ENCODE measurements around the gene KLHDC2. TPM values are rescaled to one million over a fixed set of nuclear protein-coding genes. Genes with fewer than 3 reads are reported as not detected.
"Not testable (repeated sequence)": the region's sequence is repeated elsewhere in the genome, so short reads cannot be mapped to it uniquely, and the experiment has no call there.

Gene KLHDC2
- total RNA-seq, 1 experiment from 2014 or later: 42.4 TPM

DNA sequence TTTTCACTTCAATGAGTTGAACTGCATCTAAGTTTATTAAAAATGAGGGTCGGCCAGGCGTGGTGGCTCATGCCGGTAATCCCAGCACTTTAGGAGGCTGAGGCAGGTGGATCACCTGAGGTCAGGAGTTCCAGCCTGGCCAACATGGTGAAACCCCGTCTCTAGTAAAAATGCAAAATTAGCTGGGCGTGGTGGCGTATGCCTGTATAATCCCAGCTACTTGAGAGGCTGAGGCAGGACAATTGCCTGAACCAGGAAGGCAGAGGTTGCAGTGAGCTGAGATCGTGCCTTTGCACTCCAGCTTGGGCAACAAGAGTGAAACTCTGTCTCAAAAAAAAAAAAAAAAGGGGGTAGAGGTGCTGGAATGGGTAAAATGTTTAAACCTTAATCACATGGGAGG lies 13.1 kb downstream of the KLHDC2 start:
- not testable (repeated sequence) for DNase-seq (ENCODE audit: low spot score)

DNA sequence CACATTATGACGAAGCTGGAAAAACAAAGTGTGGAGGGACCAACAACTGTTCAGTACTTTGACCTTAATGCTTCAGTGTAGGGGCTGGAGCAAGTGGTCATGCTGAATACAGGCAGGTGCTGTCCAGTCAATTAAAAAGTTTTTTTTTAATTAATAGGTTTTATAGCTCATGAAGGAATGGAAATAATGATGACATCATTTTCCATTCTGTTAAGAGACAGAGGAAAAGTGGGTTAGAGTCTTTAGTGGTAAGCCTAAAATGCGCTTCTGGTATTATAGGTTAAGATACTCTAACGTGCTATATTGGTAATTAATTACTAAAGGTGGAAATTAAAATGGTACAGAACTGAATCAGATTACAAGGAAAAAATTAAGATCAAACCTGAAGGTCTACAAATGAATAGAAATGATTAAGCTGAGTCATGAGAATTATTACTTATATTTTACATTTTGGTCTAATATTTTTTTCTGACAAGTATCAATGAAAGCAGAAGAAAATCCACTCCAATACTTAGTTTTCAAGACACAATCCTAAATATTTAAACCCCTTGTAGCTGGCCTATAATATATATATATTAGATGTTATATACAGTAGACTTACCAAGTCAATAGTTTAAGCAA lies 15.6 kb downstream of the KLHDC2 start:
- no peak for DNase-seq (ENCODE audit: low spot score)

DNA sequence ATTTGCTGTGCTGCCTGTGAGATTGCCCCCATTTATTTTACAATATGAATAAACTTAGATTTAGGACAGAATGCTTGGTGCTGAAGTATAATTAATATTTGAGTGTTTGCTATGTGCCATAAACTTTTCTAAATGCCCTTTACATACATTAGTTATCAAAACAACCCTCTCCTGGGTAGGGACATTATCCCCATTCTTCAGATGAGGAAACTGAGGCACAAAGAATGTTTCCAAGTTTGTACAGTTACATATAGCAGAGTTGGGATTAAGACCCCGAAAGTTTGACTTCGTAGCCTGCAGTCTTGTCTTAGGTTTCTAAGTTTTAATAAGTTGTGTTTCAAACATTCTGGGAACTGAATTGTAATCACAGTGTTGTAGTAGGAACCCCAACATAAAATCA lies 18.4 kb downstream of the KLHDC2 start:
- DNase-seq (ENCODE audit: low spot score): no peak

DNA sequence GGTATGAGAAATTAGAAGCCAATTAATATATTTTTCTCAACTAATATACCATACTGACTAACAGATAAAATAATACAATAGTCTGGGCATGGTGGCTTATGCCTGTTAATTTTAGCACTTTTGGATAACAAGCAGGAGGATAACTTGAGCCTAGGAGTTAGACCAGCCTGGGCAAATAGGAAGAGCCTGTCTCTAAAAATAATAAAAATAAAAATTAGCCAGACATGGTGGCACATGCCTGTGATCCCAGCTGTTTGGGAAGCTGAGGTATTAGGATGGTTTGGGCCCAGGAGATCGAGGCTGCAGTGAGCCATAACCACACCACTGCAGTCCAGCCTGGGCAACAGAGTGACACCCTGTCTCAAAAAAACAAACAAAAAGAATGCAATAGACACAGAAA lies 24.7 kb downstream of the KLHDC2 start:
- DNase-seq (ENCODE audit: low spot score): no peak

DNA sequence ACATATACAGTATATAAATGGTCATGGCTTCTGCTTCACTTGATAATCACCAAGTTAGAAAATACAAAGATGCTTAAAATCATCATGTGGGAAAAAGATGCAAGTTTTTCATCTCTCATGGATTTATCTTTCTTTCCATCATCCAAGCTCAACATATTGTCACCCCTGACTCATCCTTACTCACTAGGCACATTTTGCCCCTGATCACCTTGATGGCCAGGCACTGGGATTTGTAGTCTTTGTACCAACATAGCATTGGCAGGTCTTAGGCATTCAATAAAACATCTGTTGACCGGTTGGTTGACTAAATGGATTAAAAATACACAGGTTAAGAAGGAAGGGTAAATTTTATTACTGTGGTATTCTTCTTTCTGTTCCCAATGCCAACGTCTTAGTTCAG lies 28.1 kb downstream of the KLHDC2 start:
- DNase-seq (ENCODE audit: low spot score): no peak

DNA sequence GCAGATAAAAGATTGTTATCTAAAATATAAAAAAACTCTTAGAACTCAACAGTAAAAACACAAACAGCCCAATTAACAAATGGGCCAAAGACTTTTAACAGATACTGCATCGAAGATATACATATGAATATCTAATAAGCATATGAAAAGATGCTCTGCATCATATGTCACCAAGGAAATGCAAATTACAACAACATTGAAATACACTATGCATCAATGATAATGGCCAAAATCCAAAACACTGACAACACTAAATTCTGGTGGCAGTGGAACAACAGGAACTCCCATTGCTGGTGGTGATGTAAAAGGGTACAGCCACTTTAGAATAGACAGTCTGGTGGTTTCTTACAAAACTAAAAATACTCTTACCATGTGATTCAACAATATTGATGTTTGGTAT lies 40.8 kb downstream of the KLHDC2 start:
- DNase-seq (ENCODE audit: low spot score): no peak

DNA sequence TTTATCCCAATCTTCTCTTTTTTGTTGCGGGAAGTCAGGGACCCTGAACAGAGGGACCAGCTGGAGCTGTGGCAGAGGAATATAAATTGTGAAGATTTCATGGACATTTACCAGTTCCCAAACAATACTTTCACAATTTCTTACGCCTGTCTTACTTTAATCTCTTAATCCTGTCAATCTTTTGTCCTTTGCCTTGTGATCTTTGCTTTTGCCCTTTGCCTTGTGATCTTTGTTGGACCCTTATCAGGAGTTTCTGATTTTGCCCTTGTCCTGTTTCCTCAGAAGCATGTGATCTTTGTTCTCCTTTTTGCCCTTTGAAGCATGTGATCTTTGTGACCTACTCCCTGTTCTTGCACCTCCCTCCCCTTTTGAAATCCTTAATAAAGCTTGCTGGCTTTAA lies 48.2 kb downstream of the KLHDC2 start:
- not testable (repeated sequence) for DNase-seq (ENCODE audit: low spot score)

DNA sequence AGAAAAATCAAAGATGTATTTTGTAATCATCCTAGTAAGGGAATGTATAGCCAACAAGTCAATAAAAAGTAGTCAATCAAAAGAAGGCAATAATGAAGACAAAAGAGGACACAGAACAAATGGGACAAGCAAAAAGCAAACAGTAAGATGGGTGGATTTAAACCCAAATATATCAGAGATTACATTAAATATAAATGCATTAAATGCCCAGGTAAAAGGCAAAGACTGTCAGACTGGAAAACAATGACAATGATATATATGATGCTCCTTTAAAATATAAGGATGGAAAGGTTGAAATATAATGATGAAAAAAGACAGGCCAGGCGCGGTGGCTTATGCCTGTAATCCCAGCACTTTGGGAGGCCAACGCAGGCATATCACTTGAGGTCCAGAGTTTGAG lies 48.9 kb downstream of the KLHDC2 start:
- no peak for DNase-seq (ENCODE audit: low spot score)

DNA sequence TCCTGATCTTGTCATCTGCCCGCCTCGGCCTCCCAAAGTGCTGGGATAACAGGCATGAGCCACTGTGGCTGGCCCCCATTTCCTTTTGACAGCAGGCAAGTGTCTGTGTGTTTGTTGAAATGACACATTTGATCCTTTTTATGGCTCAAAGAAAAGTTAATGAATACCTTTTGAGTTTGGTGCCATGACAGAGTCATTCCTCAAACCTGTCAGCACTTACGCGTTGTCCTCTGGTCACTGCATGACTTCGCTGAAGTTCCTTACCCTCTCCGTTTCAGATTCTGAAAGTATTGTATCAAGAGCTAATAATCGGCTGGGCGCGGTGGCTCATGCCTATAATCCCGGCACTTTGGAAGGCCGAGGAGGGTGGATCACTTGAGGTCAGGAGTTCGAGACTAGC lies 52.2 kb downstream of the KLHDC2 start:
- DNase-seq (ENCODE audit: low spot score): no peak

DNA sequence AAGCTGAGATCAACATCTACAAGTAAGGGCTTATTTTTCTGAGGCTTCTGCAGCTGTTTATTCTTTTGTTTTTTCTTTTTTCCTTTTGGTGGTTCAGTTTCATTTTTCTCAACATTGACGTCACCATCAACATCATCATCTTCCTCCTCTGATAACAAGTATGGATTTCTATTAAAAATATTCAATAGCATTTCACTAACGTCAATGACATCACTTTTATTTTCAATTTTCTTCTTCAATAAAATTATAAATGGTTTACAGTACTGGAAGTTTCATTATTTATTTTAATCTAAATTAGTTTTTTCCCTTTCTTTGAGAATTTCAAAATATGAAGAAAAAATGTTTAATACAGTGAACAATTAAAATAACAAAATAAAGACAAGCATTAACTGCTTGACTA lies 60.7 kb downstream of the KLHDC2 start:
- DNase-seq (ENCODE audit: low spot score): no peak

Other genes starting within 250 kb of the KLHDC2 start
- gene RPS29, start 181.8 kb upstream of the KLHDC2 start, total RNA-seq (2014; rRNA removed; shearing (Covaris generic)): 6,941 and 8,566 TPM in 2 replicates
- gene LRR1, start 169.2 kb upstream of the KLHDC2 start, total RNA-seq (2014; rRNA removed; shearing (Covaris generic)): 34.7 and 53.2 TPM in 2 replicates
- 316 and 358 TPM in 2 replicates for gene RPL36AL, start 147.5 kb upstream of the KLHDC2 start, total RNA-seq (2014; rRNA removed; shearing (Covaris generic))
- 63.2 and 67.8 TPM in 2 replicates for gene MGAT2, start 147.4 kb upstream of the KLHDC2 start, total RNA-seq (2014; rRNA removed; shearing (Covaris generic))
- 13.3 and 15.1 TPM in 2 replicates for gene DNAAF2, start 132.9 kb upstream of the KLHDC2 start, total RNA-seq (2014; rRNA removed; shearing (Covaris generic))
- 32.5 and 52.2 TPM in 2 replicates for gene POLE2, start 79.9 kb upstream of the KLHDC2 start, total RNA-seq (2014; rRNA removed; shearing (Covaris generic))
- 0.46 and 1.4 TPM in 2 replicates for gene KLHDC1, start 75.0 kb upstream of the KLHDC2 start, total RNA-seq (2014; rRNA removed; shearing (Covaris generic))
- gene NEMF, start 84.6 kb downstream of the KLHDC2 start, total RNA-seq (2014; rRNA removed; shearing (Covaris generic)): 30.3 and 31.7 TPM in 2 replicates
- 20.8 and 32.7 TPM in 2 replicates for gene ARF6, start 124.9 kb downstream of the KLHDC2 start, total RNA-seq (2014; rRNA removed; shearing (Covaris generic))